Transverse colon (tissue), 4 donors: ENCODE measurements around the gene EPPIN. TPM values are rescaled to one million over a fixed set of nuclear protein-coding genes. Genes with fewer than 3 reads are reported as not detected.

Source experiments
- DNase-seq: peaks from one replicate; pipeline ENCODE4 v3.0.0-alpha.2; 2019
- H3K27ac ChIP-seq, 4 donors: fragments of 200-600 bp; sonication (generic); 2 replicates each; pipeline ENCODE4 v1.5.1; 2016 to 2018; ENCODE audit warnings: inconsistent platforms in 4 of 4
- H3K27me3 ChIP-seq: fragments of 200-600 bp; sonication (generic); 2 replicates; pipeline ENCODE4 v1.5.1; 2017; ENCODE audit warnings: inconsistent platforms
- H3K36me3 ChIP-seq, 4 donors: fragments of 200-600 bp; sonication (generic); 2 replicates each; pipeline ENCODE4 v1.5.1; 2017 to 2019; ENCODE audit warnings: inconsistent platforms in 4 of 4
- H3K4me1 ChIP-seq, 4 donors: fragments of 200-600 bp; sonication (generic); 2 replicates each; pipeline ENCODE4 v1.5.1; 2017 to 2020; ENCODE audit warnings: inconsistent platforms in 4 of 4
- H3K4me3 ChIP-seq, 4 donors: fragments of 200-600 bp; sonication (generic); 1 replicate in 1 of 4; 2 replicates in 3 of 4; pipeline versions ENCODE4 v1.5.1 to v1.6.1; 2017 to 2019; ENCODE audit warnings: inconsistent platforms in 4 of 4
- H3K9me3 ChIP-seq, 2 donors: fragments of 200-600 bp; sonication (generic); 2 replicates each; pipeline ENCODE4 v1.5.1; 2017 to 2019; ENCODE audit warnings: inconsistent platforms in 2 of 2
- CTCF ChIP-seq, 5 experiments: fragments of 200-600 bp in 3 of 5; fragments of 450-650 bp in 2 of 5; sonication (generic) in 3 of 5; IDR thresholded peaks; 1 replicate in 2 of 5; 2 replicates in 3 of 5; pipeline ENCODE4 v1.5.1; 2016 to 2017; ENCODE audit warnings: antibody characterized with exemption in 5 of 5, inconsistent platforms in 3 of 5, mild to moderate bottlenecking in 2 of 5, moderate library complexity in 1 of 5
- EP300 ChIP-seq: sonication (generic); formaldehyde crosslinking; IDR thresholded peaks from one replicate; pipeline ENCODE4 v1.6.1; 2017; ENCODE audit warnings: antibody characterized with exemption, low read depth
- POLR2A ChIP-seq: fragments of 450-650 bp; IDR thresholded peaks from one replicate; pipeline ENCODE4 v1.6.1; 2016; ENCODE audit warnings: antibody characterized with exemption, mild to moderate bottlenecking, moderate library complexity
- POLR2AphosphoS5 ChIP-seq, 3 donors: sonication (generic); formaldehyde crosslinking; IDR thresholded peaks; one replicate each; pipeline ENCODE4 v1.6.1; 2016; ENCODE audit warnings: antibody characterized with exemption in 3 of 3
- WGBS, 2 donors: methylation state at CpG; one replicate each; pipeline ENCODE4 v1.1.5; 2018; ENCODE audit warnings: low coverage in 1 of 2; 5-methylcytosine and 5-hydroxymethylcytosine counted together
- in situ Hi-C, 4 donors: fragments of 200-750 bp; cut with MboI; loops; one replicate each; pipeline versions ENCODE4 v1.15.0 to v1.15.1; 2017; ENCODE audit warnings: low sequenced_read_pairs in 3 of 4, low pct_ligation_motif_present in 1 of 4, low pct_unique_long_range_greater_than_20kb in 1 of 4
- intact Hi-C: fragments of 100-400 bp; cut with DNase I; formaldehyde crosslinking; loops from one replicate; pipeline ENCODE4 v1.15.1; 2023; ENCODE audit warnings: low total_unique reads
- total RNA-seq, 4 donors: library from RNA; depleted of rRNA; stranded (reverse); fragments of >200 nt; gene quantifications; one replicate each; pipeline ENCODE4 v1.1.0, GENCODE V29; 2016

EPPIN gene
- total RNA-seq, 4 donors from 2014 or later = not detected

GRCh38 chr20:45518282-45518681 is 28.9 kb downstream of the EPPIN start:
- intact Hi-C loops (no loop called here), in situ Hi-C loops (no loop called here)
- no peaks in the 10 kb centered on the region for H3K4me1 ChIP-seq
- H3K27ac ChIP-seq = no peak overlapping the region
- no peaks in the 10 kb centered on the region for H3K36me3 ChIP-seq
- H3K27me3 ChIP-seq = no peaks in the 10 kb centered on the region
- H3K9me3 ChIP-seq = no peaks in the 10 kb centered on the region
- no peak overlapping the region for H3K4me3 ChIP-seq
- 20 to 51% methylated on average over 1 to 2 of the region's 2 CpGs for WGBS, 2 donors
- TF ChIP-seq EP300 (no peak), POLR2AphosphoS5 (IDR thresholded peaks at IDR 0.05) (no peak), POLR2A (no peak), CTCF (IDR thresholded peaks at IDR 0.05) (no peak)
- DNase-seq = no peak

- Histone ChIP-seq H3K36me3 (no peaks in the 10 kb centered on the region), H3K27me3 (no peaks in the 10 kb centered on the region), H3K4me3 (no peak within 1 kb of the TSS), H3K9me3 (no peaks in the 10 kb centered on the region), H3K4me1 (no peaks in the 10 kb centered on the region), H3K27ac (no peak within 1 kb of the TSS)
- intact Hi-C loops = no loop called here
- DNase-seq = no peak
- in situ Hi-C loops = no loop called here
- TF ChIP-seq POLR2A (no peak), POLR2AphosphoS5 (IDR thresholded peaks at IDR 0.05) (no peak), EP300 (no peak), CTCF (IDR thresholded peaks at IDR 0.05) (no peak)
- WGBS, 2 donors = 66 to 100% methylated on average over 1 to 5 of the region's 5 CpGs
Measured at GRCh38 chr20:45515147-45515913, 31.9 kb downstream of the EPPIN start, which contains the start of gene SPINT3. Gene SPINT3 (minus strand): TSS chr20:45515622. CDS start chr20:45515608, 14 bp downstream.

- DNase-seq = no peak
- no peak for TF ChIP-seq POLR2A
- TF ChIP-seq POLR2AphosphoS5 (IDR thresholded peaks at IDR 0.05) = no peak
- no peak for TF ChIP-seq EP300
- TF ChIP-seq CTCF (IDR thresholded peaks at IDR 0.05) = no peak
- WGBS, 2 donors = 71 to 75% methylated on average over 5 of the region's 5 CpGs
- Histone ChIP-seq H3K4me3 (no peak overlapping the region), H3K9me3 (no peaks in the 10 kb centered on the region), H3K36me3 (no peaks in the 10 kb centered on the region), H3K27me3 (no peaks in the 10 kb centered on the region), H3K4me1 (no peaks in the 10 kb centered on the region), H3K27ac (no peak overlapping the region)
- intact Hi-C loops (no loop called here), in situ Hi-C loops (no loop called here)
Measured at GRCh38 chr20:45510242-45510862, 36.8 kb downstream of the EPPIN start.

- intact Hi-C loops (no loop called here), in situ Hi-C loops (no loop called here)
- Histone ChIP-seq H3K27me3 (no peaks in the 10 kb centered on the region), H3K9me3 (no peaks in the 10 kb centered on the region), H3K36me3 (no peaks in the 10 kb centered on the region), H3K4me1 (no peaks in the 10 kb centered on the region), H3K27ac (no peak overlapping the region), H3K4me3 (no peak overlapping the region)
- 78 to 81% methylated on average over 4 of the region's 4 CpGs for WGBS, 2 donors
- TF ChIP-seq CTCF (IDR thresholded peaks at IDR 0.05) = no peak
- no peak for TF ChIP-seq EP300
- no peak for DNase-seq
Measured at GRCh38 chr20:45509091-45509490, 38.1 kb downstream of the EPPIN start.
